MM.1S (cell line): ENCODE measurements around the gene PRKCD.
"Not testable (repeated sequence)": the region's sequence is repeated elsewhere in the genome, so short reads cannot be mapped to it uniquely, and the experiment has no call there.

ENCODE experiments used
- DNase-seq: peaks from one replicate; pipeline ENCODE4 v3.0.0-alpha.2; 2015
- H2AFZ ChIP-seq: fragments of 300-600 bp; sonication (generic); 2 replicates; pipeline ENCODE4 v1.6.0; 2016; ENCODE audit warnings: antibody characterized with exemption, low read length
- H3F3A ChIP-seq: fragments of 300-600 bp; sonication (generic); 2 replicates; pipeline ENCODE4 v1.6.1; 2016; ENCODE audit warnings: mild to moderate bottlenecking, antibody characterized with exemption, low read length, moderate library complexity, mixed read lengths; ENCODE audit not compliant: insufficient read depth
- H3K27ac ChIP-seq: fragments of 300-600 bp; sonication (generic); 2 replicates; pipeline ENCODE4 v1.5.1; 2016; ENCODE audit warnings: mild to moderate bottlenecking, low read length
- H3K27me3 ChIP-seq: fragments of 300-600 bp; sonication (generic); replicated peaks from 2 replicates; pipeline ENCODE4 v1.6.0; 2016; ENCODE audit warnings: low read length; ENCODE audit not compliant: insufficient read depth
- H3K36me3 ChIP-seq: fragments of 300-600 bp; sonication (generic); replicated peaks from 2 replicates; pipeline ENCODE4 v1.6.1; 2016; ENCODE audit warnings: mild to moderate bottlenecking, low read length, mixed read lengths; ENCODE audit not compliant: insufficient read depth
- H3K4me1 ChIP-seq: fragments of 300-600 bp; sonication (generic); 2 replicates; pipeline ENCODE4 v1.6.1; 2016; ENCODE audit warnings: low read length, mixed read lengths
- H3K4me2 ChIP-seq: fragments of 300-600 bp; sonication (generic); 2 replicates; pipeline ENCODE4 v1.6.0; 2016; ENCODE audit warnings: low read depth, low read length
- H3K4me3 ChIP-seq: fragments of 300-600 bp; sonication (generic); 2 replicates; pipeline ENCODE4 v1.5.1; 2016; ENCODE audit warnings: low read length, mixed read lengths
- H3K79me2 ChIP-seq: fragments of 300-600 bp; sonication (generic); 2 replicates; pipeline ENCODE4 v1.6.1; 2016; ENCODE audit warnings: mixed run types, low read length, mixed read lengths
- H3K9ac ChIP-seq: fragments of 300-600 bp; sonication (generic); 2 replicates; pipeline ENCODE4 v1.6.1; 2016; ENCODE audit warnings: low read length, mixed read lengths
- H3K9me2 ChIP-seq: fragments of 300-600 bp; sonication (generic); replicated peaks from 2 replicates; pipeline ENCODE4 v1.6.1; 2016; ENCODE audit warnings: mild to moderate bottlenecking, low read length, mixed read lengths; ENCODE audit not compliant: insufficient read depth
- H3K9me3 ChIP-seq: fragments of 300-600 bp; sonication (generic); replicated peaks from 2 replicates; pipeline ENCODE4 v1.6.1; 2016; ENCODE audit warnings: mild to moderate bottlenecking, low read length, mixed read lengths; ENCODE audit not compliant: insufficient read depth
- H4K20me1 ChIP-seq: fragments of 300-600 bp; sonication (generic); 2 replicates; pipeline ENCODE4 v1.6.1; 2016; ENCODE audit warnings: mild to moderate bottlenecking, low read length, moderate library complexity, mixed read lengths; ENCODE audit not compliant: insufficient read depth
- CTCF ChIP-seq: fragments of 300-600 bp; sonication (generic); IDR thresholded peaks from 2 replicates; pipeline ENCODE4 v1.5.1; 2016; ENCODE audit warnings: antibody characterized with exemption, low read length, mixed read lengths
- EZH2 ChIP-seq: fragments of 300-600 bp; sonication (generic); optimal IDR thresholded peaks from 2 replicates; pipeline ENCODE3; 2017; ENCODE audit warnings: low read depth, mild to moderate bottlenecking, antibody characterized with exemption, low read length, mixed read lengths
- EZH2phosphoT487 ChIP-seq: fragments of 300-600 bp; sonication (generic); IDR thresholded peaks from 2 replicates; pipeline ENCODE4 v1.6.1; 2018; ENCODE audit warnings: antibody characterized with exemption, low read length

Gene PRKCD

GRCh38 chr3:53150247-53151085, 10.5 kb upstream of the PRKCD start:
- H3K36me3 ChIP-seq, result no peaks in the 10 kb centered on the region
- H3K79me2 ChIP-seq, result no peaks in the 10 kb centered on the region
- H3F3A ChIP-seq, result no peaks in the 10 kb centered on the region
- H3K9me2 ChIP-seq, result no peaks in the 10 kb centered on the region
- DNase-seq, result no peak
- H3K9me3 ChIP-seq, result no peaks in the 10 kb centered on the region
- H4K20me1 ChIP-seq, result no peaks in the 10 kb centered on the region
- H3K9ac ChIP-seq, result no peak overlapping the region
- H3K27me3 ChIP-seq, result no peaks in the 10 kb centered on the region
- no peak overlapping the region for H3K4me2 ChIP-seq
- H3K4me3 ChIP-seq, result no peak overlapping the region
- no peak overlapping the region for H3K27ac ChIP-seq
- H2AFZ ChIP-seq, result no peak overlapping the region
- H3K4me1 ChIP-seq, result no peaks in the 10 kb centered on the region
- TF ChIP-seq EZH2phosphoT487 (no peak), CTCF (no peak)

GRCh38 chr3:53151086-53151438, 9.9 kb upstream of the PRKCD start:
- H3K9me2 ChIP-seq, H3K9ac ChIP-seq, DNase-seq, H3K27ac ChIP-seq, H3K79me2 ChIP-seq, H3K4me2 ChIP-seq, H3K4me3 ChIP-seq, H3K36me3 ChIP-seq, H2AFZ ChIP-seq, H4K20me1 ChIP-seq, H3F3A ChIP-seq, H3K27me3 ChIP-seq, H3K9me3 ChIP-seq, H3K4me1 ChIP-seq: not testable (repeated sequence)

- H3K9me2 ChIP-seq, result no peaks in the 10 kb centered on the region
- H3K27me3 ChIP-seq, result no peaks in the 10 kb centered on the region
- H3K4me1 ChIP-seq, result no peaks in the 10 kb centered on the region
- no peaks in the 10 kb centered on the region for H3K36me3 ChIP-seq
- H2AFZ ChIP-seq, result no peak overlapping the region
- no peak overlapping the region for H3K4me3 ChIP-seq
- H3K9me3 ChIP-seq, result no peaks in the 10 kb centered on the region
- H3K4me2 ChIP-seq, result no peak overlapping the region
- H4K20me1 ChIP-seq, result no peaks in the 10 kb centered on the region
- TF ChIP-seq EZH2phosphoT487, result no peak
- TF ChIP-seq CTCF, result no peak
- TF ChIP-seq EZH2, result no peak
- DNase-seq, result no peak
- H3K9ac ChIP-seq, result no peak overlapping the region
- H3K79me2 ChIP-seq, result no peaks in the 10 kb centered on the region
- no peak overlapping the region for H3K27ac ChIP-seq
- H3F3A ChIP-seq, result no peaks in the 10 kb centered on the region
Measured at GRCh38 chr3:53151465-53151864, 9.5 kb upstream of the PRKCD start.

- no peak for DNase-seq
- TF ChIP-seq EZH2, result no peak
- TF ChIP-seq EZH2phosphoT487, result no peak
- TF ChIP-seq CTCF, result no peak
- Histone ChIP-seq H3K4me2 (no peak overlapping the region), H2AFZ (no peak overlapping the region), H3K27ac (no peak overlapping the region), H4K20me1 (no peaks in the 10 kb centered on the region), H3K9me3 (no peaks in the 10 kb centered on the region), H3K4me1 (no peaks in the 10 kb centered on the region), H3F3A (no peaks in the 10 kb centered on the region), H3K9me2 (no peaks in the 10 kb centered on the region), H3K27me3 (no peaks in the 10 kb centered on the region), H3K79me2 (no peaks in the 10 kb centered on the region), H3K36me3 (no peaks in the 10 kb centered on the region), H3K9ac (no peak overlapping the region), H3K4me3 (no peak overlapping the region)
Measured at GRCh38 chr3:53151870-53152660, 8.9 kb upstream of the PRKCD start.
